ENCODE data around the gene S100B.

S100B gene

DNA sequence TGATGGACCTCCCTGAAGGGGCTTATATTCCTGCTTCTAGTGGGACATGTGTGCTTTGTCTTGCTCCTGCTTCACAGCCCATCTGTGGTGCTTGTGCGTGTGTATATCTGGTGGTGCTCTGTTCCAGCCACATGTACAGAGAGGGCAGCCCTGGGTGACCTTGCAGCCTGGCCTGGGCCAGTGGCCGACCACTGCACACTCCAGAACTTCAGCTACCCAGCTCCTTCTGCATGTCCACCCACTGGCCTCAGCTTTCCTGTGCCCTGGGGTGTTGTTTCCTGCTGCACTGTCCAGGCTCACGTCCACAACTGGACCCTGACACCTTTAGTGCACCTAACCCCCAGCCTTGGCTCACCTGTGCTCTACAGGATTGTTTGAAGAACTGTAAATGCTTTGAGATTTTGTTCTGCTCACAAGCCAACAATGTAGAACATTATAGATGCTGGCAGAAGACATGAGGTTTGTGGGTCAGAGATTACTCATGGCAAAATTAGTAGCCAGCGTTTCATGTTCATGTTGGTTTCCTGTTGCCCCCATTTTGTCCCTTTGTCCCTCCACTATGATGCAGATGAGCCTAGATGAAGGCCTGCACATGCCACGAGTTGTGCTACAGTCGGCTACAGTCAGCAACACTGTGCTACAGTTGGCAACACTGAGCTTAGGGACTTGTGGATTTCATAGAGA, 5.3 kb upstream of the S100B start:
- H3K9ac ChIP-seq, result no peak overlapping the region
- H3K27ac ChIP-seq, result no peak overlapping the region
- TF ChIP-seq, protein P1, sequence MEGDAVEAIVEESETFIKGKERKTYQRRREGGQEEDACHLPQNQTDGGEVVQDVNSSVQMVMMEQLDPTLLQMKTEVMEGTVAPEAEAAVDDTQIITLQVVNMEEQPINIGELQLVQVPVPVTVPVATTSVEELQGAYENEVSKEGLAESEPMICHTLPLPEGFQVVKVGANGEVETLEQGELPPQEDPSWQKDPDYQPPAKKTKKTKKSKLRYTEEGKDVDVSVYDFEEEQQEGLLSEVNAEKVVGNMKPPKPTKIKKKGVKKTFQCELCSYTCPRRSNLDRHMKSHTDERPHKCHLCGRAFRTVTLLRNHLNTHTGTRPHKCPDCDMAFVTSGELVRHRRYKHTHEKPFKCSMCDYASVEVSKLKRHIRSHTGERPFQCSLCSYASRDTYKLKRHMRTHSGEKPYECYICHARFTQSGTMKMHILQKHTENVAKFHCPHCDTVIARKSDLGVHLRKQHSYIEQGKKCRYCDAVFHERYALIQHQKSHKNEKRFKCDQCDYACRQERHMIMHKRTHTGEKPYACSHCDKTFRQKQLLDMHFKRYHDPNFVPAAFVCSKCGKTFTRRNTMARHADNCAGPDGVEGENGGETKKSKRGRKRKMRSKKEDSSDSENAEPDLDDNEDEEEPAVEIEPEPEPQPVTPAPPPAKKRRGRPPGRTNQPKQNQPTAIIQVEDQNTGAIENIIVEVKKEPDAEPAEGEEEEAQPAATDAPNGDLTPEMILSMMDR (conservative IDR thresholded peaks at IDR 0.05; ENCODE audit: low read depth, low read length), result no peak
- no peaks in the 10 kb centered on the region for H3K27me3 ChIP-seq (ENCODE audit: insufficient read depth, low read depth)
- H4K20me1 ChIP-seq (ENCODE audit: insufficient read depth), result no peaks in the 10 kb centered on the region
- H3K36me3 ChIP-seq (ENCODE audit: insufficient read depth), result no peaks in the 10 kb centered on the region
- H3K4me1 ChIP-seq (ENCODE audit: low read depth, poor library complexity, severe bottlenecking), result no peaks in the 10 kb centered on the region
- no peaks in the 10 kb centered on the region for H3K79me2 ChIP-seq (ENCODE audit: insufficient read depth, low read depth)
- H2AFZ ChIP-seq (ENCODE audit: low read depth), result no peak overlapping the region
- no peak overlapping the region for H3K4me2 ChIP-seq
- no peak overlapping the region for H3K4me3 ChIP-seq (IDR thresholded peaks at IDR 0.05; ENCODE audit: insufficient read depth, low read depth, low read length)

DNA sequence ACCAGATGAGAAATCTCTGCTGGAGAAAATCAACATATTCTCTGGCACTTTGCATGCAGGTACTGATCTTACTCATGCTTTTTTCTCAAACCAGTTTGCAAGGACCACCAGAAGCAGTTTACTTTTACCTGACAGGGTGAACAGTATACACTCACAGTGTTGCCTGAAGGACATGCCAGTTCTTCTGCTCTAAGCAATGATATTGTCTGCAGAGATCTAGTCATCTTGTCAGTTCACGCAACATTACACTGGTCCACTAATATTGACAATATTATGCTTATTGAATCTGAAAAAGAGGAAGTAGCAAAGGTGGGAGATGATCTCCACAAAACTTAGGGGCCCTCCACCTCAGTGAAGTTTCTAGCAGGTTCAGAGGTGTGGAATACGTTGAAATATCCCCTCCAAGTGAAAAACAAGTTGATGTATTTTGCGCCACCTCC, 3.8 kb upstream of the S100B start:
- Histone ChIP-seq H2AFZ (ENCODE audit: low read depth) (no peak overlapping the region), H3K4me2 (no peak overlapping the region), H3K4me3 (IDR thresholded peaks at IDR 0.05; ENCODE audit: insufficient read depth, low read depth, low read length) (no peak overlapping the region), H3K4me1 (ENCODE audit: low read depth, poor library complexity, severe bottlenecking) (no peaks in the 10 kb centered on the region), H3K27ac (no peak overlapping the region), H3K9ac (no peak overlapping the region), H4K20me1 (ENCODE audit: insufficient read depth) (no peaks in the 10 kb centered on the region), H3K27me3 (ENCODE audit: insufficient read depth, low read depth) (no peaks in the 10 kb centered on the region), H3K36me3 (ENCODE audit: insufficient read depth) (no peaks in the 10 kb centered on the region), H3K79me2 (ENCODE audit: insufficient read depth, low read depth) (no peaks in the 10 kb centered on the region)
- TF ChIP-seq, protein P1 (conservative IDR thresholded peaks at IDR 0.05; ENCODE audit: low read depth, low read length), result no peak

DNA sequence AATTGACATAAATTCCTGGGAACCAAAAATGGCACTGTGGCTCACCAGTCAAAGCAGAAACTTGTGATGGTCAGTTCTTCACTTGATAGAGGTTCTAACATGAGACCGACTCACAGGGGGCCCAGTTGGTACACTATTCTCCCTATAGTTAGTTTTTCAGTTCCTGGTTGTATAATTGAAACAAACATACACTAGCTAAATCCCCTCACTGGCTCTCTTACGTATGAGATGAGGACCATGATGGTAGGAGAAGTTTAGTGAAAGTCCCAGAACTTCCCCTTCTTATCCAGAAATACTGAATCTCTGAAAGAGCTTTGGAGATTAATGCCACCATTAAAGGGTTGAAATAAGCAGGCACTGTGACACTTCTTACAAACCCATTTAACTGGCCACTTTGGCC, 2.8 kb upstream of the S100B start:
- H3K27me3 ChIP-seq (ENCODE audit: insufficient read depth, low read depth), result no peaks in the 10 kb centered on the region
- no peaks in the 10 kb centered on the region for H3K79me2 ChIP-seq (ENCODE audit: insufficient read depth, low read depth)
- no peak overlapping the region for H3K4me3 ChIP-seq (IDR thresholded peaks at IDR 0.05; ENCODE audit: insufficient read depth, low read depth, low read length)
- H3K4me1 ChIP-seq (ENCODE audit: low read depth, poor library complexity, severe bottlenecking), result no peaks in the 10 kb centered on the region
- no peak overlapping the region for H2AFZ ChIP-seq (ENCODE audit: low read depth)
- no peak overlapping the region for H3K9ac ChIP-seq
- TF ChIP-seq, protein P1 (conservative IDR thresholded peaks at IDR 0.05; ENCODE audit: low read depth, low read length), result no peak
- no peaks in the 10 kb centered on the region for H4K20me1 ChIP-seq (ENCODE audit: insufficient read depth)
- H3K36me3 ChIP-seq (ENCODE audit: insufficient read depth), result no peaks in the 10 kb centered on the region
- H3K27ac ChIP-seq, result no peak overlapping the region
- no peak overlapping the region for H3K4me2 ChIP-seq

DNA sequence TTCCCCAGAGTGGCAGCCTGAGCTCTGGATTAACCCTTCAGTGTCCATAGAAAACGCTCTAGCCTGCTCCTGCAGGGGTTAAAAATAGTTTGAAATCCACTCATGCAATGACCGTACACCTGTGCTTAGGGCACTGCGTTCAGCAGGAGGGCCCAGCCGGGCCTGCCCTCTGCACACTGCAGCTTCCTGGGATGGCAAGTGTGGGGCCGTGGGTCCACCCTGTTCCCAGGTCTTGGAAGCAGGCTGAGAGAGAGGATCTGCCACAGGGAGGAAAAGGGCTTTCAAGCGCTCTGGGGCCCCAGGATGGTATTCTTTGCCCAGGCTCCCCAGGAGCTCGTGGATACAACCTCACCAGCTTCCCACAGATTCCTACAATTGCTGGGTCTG, 1.5 kb upstream of the S100B start:
- TF ChIP-seq, protein P1 (conservative IDR thresholded peaks at IDR 0.05; ENCODE audit: low read depth, low read length), result no peak
- no peak overlapping the region for H3K4me3 ChIP-seq (IDR thresholded peaks at IDR 0.05; ENCODE audit: insufficient read depth, low read depth, low read length)
- no peak overlapping the region for H3K4me2 ChIP-seq

More for the DNA sequence above, 1.5 kb upstream of the S100B start:
- Histone ChIP-seq H2AFZ (ENCODE audit: low read depth) (no peak overlapping the region), H3K36me3 (ENCODE audit: insufficient read depth) (no peaks in the 10 kb centered on the region), H3K27ac (no peak overlapping the region), H3K9ac (no peak overlapping the region), H3K79me2 (ENCODE audit: insufficient read depth, low read depth) (no peaks in the 10 kb centered on the region), H3K27me3 (ENCODE audit: insufficient read depth, low read depth) (no peaks in the 10 kb centered on the region), H3K4me1 (ENCODE audit: low read depth, poor library complexity, severe bottlenecking) (no peaks in the 10 kb centered on the region), H4K20me1 (ENCODE audit: insufficient read depth) (no peaks in the 10 kb centered on the region)
